NCI-H1417 (cell line): Measurements from ENCODE around the gene ZPR1.
"Not testable (repeated sequence)": the region's sequence is repeated elsewhere in the genome, so short reads cannot be mapped to it uniquely, and the experiment has no call there.

Source experiments
- DNase-seq, 3 experiments: peaks; one replicate each; lab custom pipeline; 2025; lab: John Stamatoyannopoulos, UW

ZPR1 gene

DNA sequence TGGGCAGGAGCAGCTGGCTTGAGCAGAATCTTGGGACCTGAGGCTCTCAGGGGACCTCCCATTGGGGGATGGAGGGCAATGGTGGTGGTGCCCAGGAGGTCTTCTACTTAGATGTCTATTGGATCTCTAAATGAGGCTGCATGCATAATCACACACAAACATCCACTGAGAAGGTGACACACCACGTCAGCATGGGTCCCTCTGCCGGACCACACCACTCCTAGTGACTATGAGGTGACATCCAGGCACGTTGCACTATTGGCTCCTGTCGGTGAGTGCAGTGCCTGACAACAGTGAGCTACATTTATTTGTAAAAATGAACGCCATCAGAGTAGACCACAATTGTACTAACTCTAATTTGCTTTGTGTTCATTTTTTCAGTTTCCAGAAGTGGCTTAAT is 37.6 kb upstream of the ZPR1 start:
- no peak for DNase-seq

GRCh38 chr11:116823031-116823843 is 35.4 kb upstream of the ZPR1 start, which contains the start of gene APOA4:
Gene APOA4 (minus strand): TSS chr11:116823304. CDS start chr11:116823191, 113 bp downstream.
- no peak for DNase-seq

DNA sequence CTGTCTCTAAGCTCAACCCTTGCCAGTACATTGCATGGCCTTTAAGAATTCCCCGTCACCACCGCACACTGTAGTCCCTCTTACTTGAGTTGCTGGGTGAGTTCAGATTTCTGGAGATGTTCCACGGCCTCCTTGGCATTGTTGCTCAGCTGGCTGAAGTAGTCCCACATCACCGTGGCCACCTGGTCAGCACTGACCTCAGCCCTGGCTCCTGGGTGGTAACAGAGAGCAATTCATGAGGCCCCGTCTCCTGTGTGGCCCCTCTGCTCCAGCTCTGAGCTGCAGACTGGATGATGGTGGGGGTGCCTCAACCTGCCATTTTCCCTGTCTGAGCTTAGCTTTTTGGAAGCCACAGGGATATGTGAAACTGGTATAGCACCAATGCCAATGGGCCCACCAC is 34.8 kb upstream of the ZPR1 start:
- no peak for DNase-seq

- DNase-seq = no peak
Measured at GRCh38 chr11:116821050-116821918, 33.5 kb upstream of the ZPR1 start.

DNA sequence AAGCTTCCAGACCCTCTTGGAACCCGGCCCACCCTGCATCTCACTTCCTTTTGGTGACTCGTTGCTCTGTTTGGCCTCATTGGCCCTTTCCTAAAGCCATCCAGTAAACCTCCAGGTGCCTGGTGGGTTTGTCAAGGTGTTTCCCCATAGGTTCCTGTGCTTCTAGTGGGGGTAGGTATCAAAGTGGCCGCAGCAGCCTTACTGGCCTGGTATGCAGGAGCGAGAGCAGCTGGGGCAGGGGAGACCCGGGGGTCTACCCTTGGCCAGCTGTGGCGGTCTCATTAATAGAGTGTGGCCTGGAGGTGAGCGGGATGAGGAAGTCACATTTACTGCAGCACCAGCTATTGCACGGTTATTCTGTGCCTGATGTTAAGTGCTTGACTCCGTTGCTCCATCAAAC is 31.2 kb upstream of the ZPR1 start:
- DNase-seq = no peak

- DNase-seq = no peak
Measured at GRCh38 chr11:116814502-116814901, 26.7 kb upstream of the ZPR1 start.

DNA sequence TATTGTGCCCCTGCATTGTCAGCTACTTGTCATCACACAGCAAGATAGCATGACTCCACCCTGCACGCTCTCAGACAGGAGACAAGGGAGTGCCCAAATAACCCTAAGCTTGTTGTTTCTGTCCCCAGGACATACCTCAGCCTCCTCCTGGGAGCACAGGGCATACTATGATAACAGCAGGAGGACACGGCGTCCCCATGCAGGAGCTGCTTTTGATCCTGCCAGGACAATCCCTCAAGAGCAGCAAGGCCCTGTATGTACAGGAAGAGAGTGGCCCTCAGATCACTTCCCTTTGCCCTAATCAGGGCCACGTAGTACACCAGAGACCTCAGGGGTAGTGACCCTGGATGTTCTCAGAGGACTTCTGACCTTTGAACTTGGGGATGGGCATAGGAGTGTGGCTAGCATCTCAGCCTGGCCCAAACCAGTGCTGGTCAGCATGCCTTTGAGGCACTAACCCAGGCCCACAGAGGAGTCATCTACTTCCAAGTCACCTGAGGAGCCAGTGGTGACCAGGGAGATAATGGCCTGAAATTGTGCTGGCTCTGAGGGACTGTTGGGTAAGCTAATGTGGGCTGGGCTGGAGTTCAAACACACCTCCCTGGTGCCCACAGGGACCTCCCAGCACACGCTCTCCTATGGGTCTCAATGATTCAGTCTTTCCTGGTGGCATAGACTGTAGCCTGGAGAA is 26.1 kb upstream of the ZPR1 start:
- DNase-seq = no peak

GRCh38 chr11:116813170-116813569 is 25.3 kb upstream of the ZPR1 start:
- no peak for DNase-seq

DNA sequence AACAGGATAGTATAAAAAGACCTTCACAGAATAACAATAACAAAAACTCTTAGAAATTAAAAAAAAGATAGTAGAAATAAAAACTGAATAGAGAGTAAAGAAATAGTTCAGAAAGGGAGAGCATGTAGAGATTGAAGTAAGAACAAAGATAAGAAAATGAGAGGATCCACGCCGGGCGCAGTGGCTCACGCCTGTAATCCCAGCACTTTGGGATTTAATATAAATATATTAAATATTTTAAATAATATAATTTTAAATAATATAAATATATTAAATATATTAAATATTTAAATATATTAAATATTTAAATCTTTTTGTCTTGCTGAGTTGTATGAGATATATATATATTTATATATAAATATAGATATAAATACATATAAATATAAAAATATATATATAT is 24.3 kb upstream of the ZPR1 start:
- no peak for DNase-seq

DNA sequence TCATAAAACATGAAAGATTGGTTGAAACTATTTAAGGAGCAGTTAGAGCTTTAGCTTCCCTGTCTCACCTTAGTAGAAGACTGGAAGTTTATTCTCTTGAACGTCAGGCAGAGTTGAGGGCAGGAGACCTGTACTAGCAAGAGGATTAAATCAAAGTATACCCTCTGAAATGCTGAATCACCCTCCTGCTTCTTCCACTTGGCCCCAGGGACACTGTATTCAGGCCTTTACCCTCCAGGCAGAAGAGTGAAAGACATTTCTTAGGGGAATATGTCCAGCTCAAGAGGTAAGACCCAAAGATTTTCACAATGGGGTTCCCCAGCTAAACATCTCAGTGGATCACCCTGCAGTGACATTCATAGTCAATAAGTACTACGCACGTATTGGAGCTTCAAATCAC is 23.4 kb upstream of the ZPR1 start:
- DNase-seq = no peak

DNA sequence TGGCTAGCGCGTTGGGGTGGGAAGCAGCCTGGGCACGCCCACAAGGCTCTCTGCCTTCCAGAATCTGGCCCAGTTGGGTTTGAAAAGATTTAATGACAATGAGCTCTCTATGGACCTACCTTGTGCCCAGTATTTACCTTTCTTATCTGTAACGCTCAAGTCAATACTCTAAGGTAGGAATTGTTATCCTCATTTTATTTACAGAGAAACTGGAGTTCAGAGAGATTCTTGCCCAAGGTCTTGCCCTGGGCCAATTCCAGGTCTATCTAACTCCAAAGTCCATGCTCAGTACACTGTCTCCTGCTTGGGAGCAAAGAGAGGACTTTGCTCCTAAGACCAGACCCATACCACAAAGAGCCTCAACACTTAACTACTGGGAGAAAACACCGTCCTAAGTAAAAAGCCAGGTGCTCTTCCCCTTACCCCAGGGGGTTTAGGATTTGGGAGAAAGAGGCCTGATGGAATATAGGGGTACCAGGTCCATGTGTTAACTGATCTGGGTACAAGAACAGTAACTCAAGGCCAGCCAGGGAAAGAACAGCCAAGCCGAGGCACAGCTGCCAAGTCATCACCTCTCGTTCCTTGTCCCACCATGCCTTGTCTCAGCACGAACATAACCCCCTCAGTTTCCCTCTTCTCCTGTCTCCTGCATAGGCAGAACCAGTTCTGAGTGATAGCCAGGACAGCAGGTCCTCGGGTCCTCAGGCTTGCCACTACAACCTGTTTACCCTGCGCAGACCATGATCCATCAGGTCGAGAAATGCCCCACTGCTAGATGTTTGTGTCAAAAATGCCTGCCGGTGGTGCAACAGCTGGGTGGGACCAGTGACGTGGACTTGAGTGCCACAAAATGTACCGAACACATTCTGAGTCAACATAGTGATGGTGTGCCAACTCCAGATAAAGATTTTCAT is 20.7 kb upstream of the ZPR1 start:
- no peak for DNase-seq

GRCh38 chr11:116807601-116808261 is 19.9 kb upstream of the ZPR1 start:
- DNase-seq = no peak

- DNase-seq = no peak
Measured at GRCh38 chr11:116804001-116804400, 16.2 kb upstream of the ZPR1 start.

DNA sequence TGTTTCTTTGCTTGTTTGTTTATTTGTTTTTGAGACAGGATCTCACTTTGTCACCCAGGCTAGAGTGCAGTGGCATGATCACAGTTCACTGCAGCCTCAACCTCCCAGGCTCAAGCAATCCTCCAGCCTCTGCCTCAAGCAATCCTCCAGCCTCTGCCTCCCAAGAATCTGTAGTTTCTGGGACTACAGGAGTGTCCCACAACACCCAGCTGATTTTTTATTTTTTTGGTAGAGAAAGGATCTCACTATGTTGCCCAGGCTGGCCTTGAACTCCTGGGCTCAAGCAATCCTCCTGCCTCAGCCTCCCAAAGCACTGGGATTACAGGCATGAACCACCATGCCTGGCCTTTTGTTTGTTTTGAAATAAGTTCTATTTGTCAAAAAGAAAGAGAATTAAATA is 13.8 kb upstream of the ZPR1 start:
- DNase-seq = not testable (repeated sequence)

GRCh38 chr11:116800610-116801009 is 12.8 kb upstream of the ZPR1 start:
- DNase-seq = no peak

DNA sequence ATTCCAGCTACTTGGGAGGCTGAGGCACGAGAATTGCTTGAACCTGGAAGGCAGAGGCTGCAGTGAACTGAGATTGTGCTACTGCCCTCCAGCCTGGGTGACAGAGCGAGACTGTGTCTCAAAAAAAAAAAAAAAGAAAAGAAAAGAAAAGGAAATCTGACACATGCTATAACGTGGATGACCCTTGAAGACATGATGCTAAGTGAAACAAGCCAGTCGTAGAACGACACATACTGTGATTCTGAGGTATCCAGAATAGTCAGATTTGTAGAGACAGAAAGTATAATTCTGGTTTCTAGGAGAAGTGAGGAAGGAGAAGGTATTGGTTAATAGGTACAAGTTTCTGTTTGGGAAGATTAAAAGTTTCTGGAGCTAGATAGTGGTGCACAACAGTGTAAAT is 10.5 kb upstream of the ZPR1 start:
- DNase-seq = no peak

GRCh38 chr11:116797816-116798215 is 10.0 kb upstream of the ZPR1 start:
- no peak for DNase-seq

DNA sequence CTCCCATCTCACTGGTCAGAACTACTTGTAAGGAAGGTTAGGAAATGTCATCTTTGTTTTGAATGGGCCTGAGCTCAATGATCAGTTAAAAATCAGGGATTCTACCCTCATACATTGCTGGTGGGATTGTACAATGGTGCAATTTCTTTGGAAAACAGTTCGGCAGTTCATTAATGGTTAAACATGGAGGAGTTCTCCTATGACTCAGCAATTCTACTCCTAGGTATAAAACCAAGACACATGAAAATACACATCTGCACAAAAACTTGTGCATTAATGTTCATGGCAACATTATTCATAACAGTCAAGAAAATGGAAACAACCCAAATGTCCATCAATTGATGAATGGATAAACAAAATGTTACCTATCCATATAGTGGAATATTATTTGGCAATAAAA is 8.7 kb upstream of the ZPR1 start:
- no peak for DNase-seq

DNA sequence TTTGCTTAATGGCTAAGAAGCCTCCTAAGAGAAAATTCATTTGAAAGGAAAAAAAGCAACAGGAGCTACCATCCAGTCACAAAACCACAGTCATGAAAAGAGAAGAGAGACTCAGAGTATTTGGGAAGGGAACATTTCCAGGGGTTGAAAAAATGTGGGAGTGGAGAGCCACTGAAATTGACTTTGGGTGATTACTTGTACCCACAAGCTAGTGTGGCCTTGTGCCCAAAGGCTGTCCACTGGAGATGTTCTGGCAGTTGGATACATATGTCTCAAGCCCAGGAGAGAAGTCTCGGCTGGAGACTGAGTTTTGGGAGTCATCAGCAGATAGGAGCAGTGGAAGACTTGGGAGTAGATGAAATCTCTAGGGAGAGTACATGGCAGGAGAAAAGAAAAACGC is 7.0 kb upstream of the ZPR1 start:
- no peak for DNase-seq

DNA sequence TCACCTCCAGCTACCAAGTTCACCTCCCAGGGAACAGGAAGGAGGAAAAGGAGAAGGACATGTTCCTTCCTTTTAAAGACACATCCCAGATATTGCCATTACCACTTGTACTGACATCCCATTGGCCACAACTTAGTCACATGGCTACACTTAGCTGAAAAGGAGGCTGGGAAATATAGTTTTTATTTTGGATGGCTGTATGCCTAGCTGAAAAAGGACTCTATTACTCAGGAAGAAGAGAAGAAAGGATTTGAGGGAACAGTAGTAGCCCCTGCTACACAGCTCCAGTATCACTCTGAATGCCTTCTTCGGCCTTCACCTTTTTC is 5.9 kb upstream of the ZPR1 start:
- no peak for DNase-seq
